Glutamatergic neuron (in vitro differentiated cells): ENCODE measurements around the gene C12orf76. TPM values are rescaled to one million over a fixed set of nuclear protein-coding genes. Genes with fewer than 3 reads are reported as not detected.

Source experiments
- DNase-seq: peaks from one replicate; pipeline ENCODE4 v3.0.0; 2022
- H3K27ac Mint-ChIP-seq: one replicate; pipeline ENCODE4 v1.8.0; 2020; ENCODE audit warnings: mild to moderate bottlenecking, mixed read lengths, inconsistent platforms; ENCODE audit not compliant: unreplicated experiment
- H3K27me3 Mint-ChIP-seq: one replicate; pipeline ENCODE4 v1.8.0; 2020; ENCODE audit warnings: mild to moderate bottlenecking, moderate library complexity, mixed read lengths, inconsistent platforms; ENCODE audit not compliant: unreplicated experiment
- H3K36me3 Mint-ChIP-seq: one replicate; pipeline ENCODE4 v1.8.0; 2020; ENCODE audit warnings: mild to moderate bottlenecking, mixed read lengths, inconsistent platforms; ENCODE audit not compliant: unreplicated experiment
- H3K4me1 Mint-ChIP-seq: one replicate; pipeline ENCODE4 v1.8.0; 2020; ENCODE audit warnings: mild to moderate bottlenecking, low read depth, mixed read lengths, inconsistent platforms; ENCODE audit not compliant: unreplicated experiment
- H3K4me3 Mint-ChIP-seq: one replicate; pipeline ENCODE4 v1.8.0; 2020; ENCODE audit warnings: mild to moderate bottlenecking, mixed read lengths, inconsistent platforms; ENCODE audit not compliant: unreplicated experiment
- H3K9me3 Mint-ChIP-seq: one replicate; pipeline ENCODE4 v1.8.0; 2020; ENCODE audit warnings: mild to moderate bottlenecking, moderate library complexity, mixed read lengths, inconsistent platforms; ENCODE audit not compliant: unreplicated experiment
- CTCF ChIP-seq: fragments of 200-600 bp; sonication (generic); IDR thresholded peaks from one replicate; pipeline ENCODE4 v1.5.0; 2021; ENCODE audit not compliant: partially characterized antibody, unreplicated experiment
- total RNA-seq: library from RNA; stranded (reverse); fragmentation: NEBNext Ultra II Directional; extraction: Animal tissue kit (Norgen Biotek cat#: 25700); gene quantifications from one replicate; pipeline ENCODE4 v1.2.1, GENCODE V29; 2021; ENCODE audit not compliant: unreplicated experiment

Gene C12orf76
- total RNA-seq, 1 donor from 2014 or later, result 43.3 TPM

GRCh38 chr12:110029290-110029815 is 19.0 kb downstream of the C12orf76 start:
- peaks cover 5% of the 10 kb centered on the region for H3K4me1 Mint-ChIP-seq
- H3K4me3 Mint-ChIP-seq, result no peak overlapping the region
- no peak for TF ChIP-seq CTCF
- H3K27me3 Mint-ChIP-seq, result peaks cover under 1% of the 10 kb centered on the region
- DNase-seq, result no peak
- H3K27ac Mint-ChIP-seq, result no peak overlapping the region
- H3K36me3 Mint-ChIP-seq, result peaks cover 8% of the 10 kb centered on the region
- H3K9me3 Mint-ChIP-seq, result peaks cover 7% of the 10 kb centered on the region

GRCh38 chr12:110028323-110028722 is 20.0 kb downstream of the C12orf76 start:
- Mint-ChIP-seq H3K27me3 (peaks cover 11% of the 10 kb centered on the region), H3K27ac (peak overlapping the region; percentile 23), H3K4me1 (peaks cover 16% of the 10 kb centered on the region), H3K4me3 (no peak overlapping the region), H3K9me3 (peaks cover 12% of the 10 kb centered on the region), H3K36me3 (peaks cover 8% of the 10 kb centered on the region)
- no peak for DNase-seq
- no peak for TF ChIP-seq CTCF

- Mint-ChIP-seq H3K9me3 (peaks cover 13% of the 10 kb centered on the region), H3K4me1 (peaks cover 45% of the 10 kb centered on the region), H3K27me3 (peaks cover 14% of the 10 kb centered on the region), H3K4me3 (peak overlapping the region; percentile 86), H3K36me3 (peaks cover 12% of the 10 kb centered on the region), H3K27ac (peak overlapping the region; percentile 99)
- DNase-seq, result no peak
- TF ChIP-seq CTCF, result no peak
Observed at GRCh38 chr12:110024051-110024450, 24.3 kb downstream of the C12orf76 start.

GRCh38 chr12:110023059-110023980 is 25.0 kb downstream of the C12orf76 start:
- peaks cover 13% of the 10 kb centered on the region for H3K9me3 Mint-ChIP-seq
- H3K36me3 Mint-ChIP-seq, result peaks cover 12% of the 10 kb centered on the region
- peaks cover 50% of the 10 kb centered on the region for H3K4me1 Mint-ChIP-seq
- peak overlapping the region; percentile 86 for H3K4me3 Mint-ChIP-seq
- no peak for TF ChIP-seq CTCF
- DNase-seq, result peak; percentile 54
- peak overlapping the region; percentile 99 for H3K27ac Mint-ChIP-seq
- H3K27me3 Mint-ChIP-seq, result peaks cover 14% of the 10 kb centered on the region

GRCh38 chr12:110020956-110021355 is 27.4 kb downstream of the C12orf76 start:
- Mint-ChIP-seq H3K27ac (peak overlapping the region; percentile 69), H3K36me3 (peaks cover 4% of the 10 kb centered on the region), H3K9me3 (peaks cover 13% of the 10 kb centered on the region), H3K27me3 (peaks cover 15% of the 10 kb centered on the region), H3K4me3 (no peak overlapping the region), H3K4me1 (peaks cover 55% of the 10 kb centered on the region)
- TF ChIP-seq CTCF, result no peak
- DNase-seq, result no peak
